Measurements from ENCODE around the gene USP2.

The USP2 gene

GRCh38 chr11:119310682-119311052 lies 70.8 kb downstream of the USP2 start:
- TF ChIP-seq CTCF (IDR thresholded peaks at IDR 0.05; ENCODE audit: low read depth, low read length): no peak
- H3K4me3 ChIP-seq (ENCODE audit: low read depth, low read length): no peak overlapping the region
- in situ Hi-C loops (cut with HindIII; ENCODE audit: low sequenced_read_pairs): no loop called here
- no peak for DNase-seq (ENCODE audit: low read depth, low spot score)

GRCh38 chr11:119309953-119310681 lies 71.4 kb downstream of the USP2 start:
- in situ Hi-C loops (cut with HindIII; ENCODE audit: low sequenced_read_pairs): no loop called here
- no peak overlapping the region for H3K4me3 ChIP-seq (ENCODE audit: low read depth, low read length)
- no peak for TF ChIP-seq CTCF (IDR thresholded peaks at IDR 0.05; ENCODE audit: low read depth, low read length)
- DNase-seq (ENCODE audit: low read depth, low spot score): no peak

- no peak overlapping the region for H3K4me3 ChIP-seq (ENCODE audit: low read depth, low read length)
- TF ChIP-seq CTCF (IDR thresholded peaks at IDR 0.05; ENCODE audit: low read depth, low read length): no peak
- in situ Hi-C loops (cut with HindIII; ENCODE audit: low sequenced_read_pairs): no loop called here
- DNase-seq (ENCODE audit: low read depth, low spot score): no peak
Observed at GRCh38 chr11:119309411-119309810, 72.1 kb downstream of the USP2 start.

GRCh38 chr11:119307974-119308373 lies 73.5 kb downstream of the USP2 start:
- in situ Hi-C loops (cut with HindIII; ENCODE audit: low sequenced_read_pairs): no loop called here
- no peak for DNase-seq (ENCODE audit: low read depth, low spot score)
- no peak overlapping the region for H3K4me3 ChIP-seq (ENCODE audit: low read depth, low read length)
- no peak for TF ChIP-seq CTCF (IDR thresholded peaks at IDR 0.05; ENCODE audit: low read depth, low read length)

GRCh38 chr11:119307219-119307618 lies 74.3 kb downstream of the USP2 start:
- H3K4me3 ChIP-seq (ENCODE audit: low read depth, low read length): no peak overlapping the region
- in situ Hi-C loops (cut with HindIII; ENCODE audit: low sequenced_read_pairs): no loop called here
- no peak for DNase-seq (ENCODE audit: low read depth, low spot score)
- TF ChIP-seq CTCF (IDR thresholded peaks at IDR 0.05; ENCODE audit: low read depth, low read length): peak; percentile 21

- TF ChIP-seq CTCF (IDR thresholded peaks at IDR 0.05; ENCODE audit: low read depth, low read length): no peak
- in situ Hi-C loops (cut with HindIII; ENCODE audit: low sequenced_read_pairs): no loop called here
- no peak overlapping the region for H3K4me3 ChIP-seq (ENCODE audit: low read depth, low read length)
- DNase-seq (ENCODE audit: low read depth, low spot score): no peak
Observed at GRCh38 chr11:119306373-119306890, 75.1 kb downstream of the USP2 start.

Measured in astrocyte of the spinal cord (primary cell).